ENCODE results near the gene CCDC82.

DNA sequence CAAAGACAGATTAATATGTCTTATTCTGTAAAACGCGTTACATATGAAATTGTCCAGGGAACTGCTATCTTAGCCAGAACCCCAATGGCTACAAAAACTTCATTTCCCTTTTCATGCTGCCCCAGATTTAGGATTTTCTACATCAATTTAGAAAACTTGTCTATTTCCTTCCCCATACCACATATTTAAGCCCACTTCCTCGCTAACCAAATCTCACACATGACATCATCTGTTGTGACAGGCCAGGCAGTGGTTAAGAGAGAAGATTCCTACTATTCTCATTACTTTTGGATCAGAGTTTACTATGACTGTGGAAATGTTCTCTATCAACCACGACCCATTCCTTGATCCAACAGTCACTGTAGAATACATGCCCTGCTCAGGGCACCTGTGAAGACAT lies 15.9 kb downstream of the CCDC82 start:
- TF ChIP-seq CTCF (conservative IDR thresholded peaks at IDR 0.05; ENCODE audit: low read length) (no peak), EZH2phosphoT487 (IDR thresholded peaks at IDR 0.05; ENCODE audit: borderline replicate concordance, low read depth, low read length) (no peak)
